Posterior cingulate gyrus (tissue), 11 donors: ENCODE results near the gene SPATS2L.
A peak's percentile ranks its signal among the peaks of the same experiment; 100 is the strongest.

Experiments
- DNase-seq, 10 donors: peaks; one replicate each; pipeline versions ENCODE4 v3.0.0 to v3.0.0-alpha.2; 2020 to 2021; ENCODE audit warnings: mixed read lengths in 3 of 10
- intact Hi-C: fragments of 100-400 bp; cut with DNase I; formaldehyde crosslinking; loops from one replicate; pipeline ENCODE4 v1.15.1; 2023

The SPATS2L gene

DNA sequence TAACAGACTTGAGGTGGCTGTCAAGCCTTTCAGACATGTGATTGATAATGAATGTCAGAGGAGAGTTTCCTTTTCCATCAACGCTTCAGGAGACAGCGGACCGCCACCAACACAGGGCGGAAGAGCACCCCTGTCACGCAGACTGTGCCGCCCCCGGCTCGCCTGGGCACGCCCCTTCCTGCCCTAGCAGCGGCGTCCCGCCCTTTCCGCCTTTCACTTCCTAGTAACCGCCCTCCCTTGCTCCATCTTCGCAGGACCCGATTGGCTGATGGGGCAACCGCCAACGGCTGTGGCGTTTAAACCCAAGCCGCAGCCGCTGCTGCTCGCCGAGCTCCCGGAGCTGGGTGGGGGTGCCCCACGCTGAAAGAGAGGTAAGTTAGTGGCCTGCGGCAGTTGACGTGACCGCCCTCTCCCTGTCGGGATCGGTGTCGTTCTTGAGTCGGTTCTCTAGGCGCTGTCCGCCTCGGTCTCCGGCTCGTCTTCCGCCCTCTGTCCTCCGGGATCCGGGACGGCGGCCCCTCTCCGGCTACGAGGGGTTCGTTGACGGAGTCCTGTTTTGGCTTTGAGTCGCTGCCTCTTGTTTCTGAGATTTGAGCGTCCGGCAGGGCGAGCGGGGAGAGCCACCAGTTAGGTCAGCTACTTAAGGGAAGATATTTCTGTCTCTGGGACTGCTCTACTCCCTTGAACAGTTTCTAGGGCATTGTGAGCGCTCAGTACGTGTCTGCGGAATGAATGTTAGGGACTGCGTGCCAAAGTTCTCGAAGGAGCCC, 219.6 kb downstream of the SPATS2L start, which contains the start of gene SGO2:
TSS of gene SGO2 (plus strand) at position 326 of the 770 bp plus-strand sequence. CDS start 6,769 bp downstream, outside the sequence.
- DNase-seq, result peak; percentile 92 to 99 (median 96)
- intact Hi-C loops, result loop anchor here (1.0 to 10.0 kb wide), 2 partner anchors 16 to 179 kb away; partner anchors contain the start of gene KCTD18

DNA sequence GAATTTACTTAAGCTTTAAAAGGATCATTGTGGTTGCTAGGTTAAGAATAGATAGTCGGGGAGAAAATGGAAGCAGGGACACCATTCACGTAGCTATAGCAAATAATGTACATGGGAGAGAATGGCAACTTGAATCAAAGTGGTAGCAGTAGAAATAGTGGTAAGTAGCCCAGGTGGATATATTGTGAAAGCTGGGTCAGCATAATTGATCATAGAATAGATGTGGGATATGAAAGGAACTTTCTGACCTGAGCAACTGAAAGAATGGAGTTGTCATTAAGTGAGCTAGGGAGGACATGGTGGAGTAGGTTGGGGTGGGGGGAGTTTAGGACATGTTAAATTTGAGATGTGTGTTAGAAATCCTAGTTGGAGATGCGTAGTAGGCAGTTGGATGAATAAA, 221.7 kb downstream of the SPATS2L start:
- intact Hi-C loops, result loop anchor here (10.0 kb wide), 1 partner anchor 177 kb away; no protein-coding TSS in a partner anchor
- no peak for DNase-seq
